H9 (cell line): ENCODE results near the gene COL4A2. TPM values are rescaled to one million over a fixed set of nuclear protein-coding genes. Genes with fewer than 3 reads are reported as not detected.

ENCODE experiments used
- DNase-seq: peaks from one replicate; pipeline ENCODE4 v3.0.0-alpha.2; 2017
- H2AFZ ChIP-seq: one replicate; pipeline ENCODE4 v1.6.1; 2013; ENCODE audit warnings: mild to moderate bottlenecking, low read length, control low read depth, moderate library complexity
- H2AK5ac ChIP-seq: 2 replicates; pipeline ENCODE4 v1.6.1; 2013; ENCODE audit warnings: low read length, control low read depth, mixed read lengths; ENCODE audit not compliant: insufficient read length
- H2BK120ac ChIP-seq: one replicate; pipeline ENCODE4 v1.6.1; 2013; ENCODE audit warnings: low read depth, mild to moderate bottlenecking, low read length, control low read depth, inconsistent platforms; ENCODE audit not compliant: poor library complexity, severe bottlenecking
- H2BK12ac ChIP-seq: 2 replicates; pipeline ENCODE4 v1.6.1; 2013; ENCODE audit warnings: low read length, control low read depth, mixed read lengths, low read depth; ENCODE audit not compliant: insufficient read length
- H2BK15ac ChIP-seq: 2 replicates; pipeline ENCODE4 v1.6.1; 2013; ENCODE audit warnings: low read depth, low read length, control low read depth
- H2BK20ac ChIP-seq: one replicate; pipeline ENCODE4 v1.6.1; 2013; ENCODE audit warnings: low read depth, mild to moderate bottlenecking, low read length, control low read depth, inconsistent platforms; ENCODE audit not compliant: poor library complexity, severe bottlenecking
- H2BK5ac ChIP-seq: 2 replicates; pipeline ENCODE4 v1.6.1; 2013; ENCODE audit warnings: low read length, control low read depth, mixed read lengths; ENCODE audit not compliant: insufficient read length
- H3K14ac ChIP-seq: 2 replicates; pipeline ENCODE4 v1.6.1; 2013; ENCODE audit warnings: low read length, control low read depth; ENCODE audit not compliant: insufficient read depth
- H3K18ac ChIP-seq: 2 replicates; pipeline ENCODE4 v1.6.1; 2013; ENCODE audit warnings: low read depth, mild to moderate bottlenecking, mixed read lengths, low read length, control low read depth; ENCODE audit not compliant: insufficient read length
- H3K23ac ChIP-seq: 2 replicates; pipeline ENCODE4 v1.6.1; 2013; ENCODE audit warnings: low read length, control low read depth, mixed read lengths, low read depth; ENCODE audit not compliant: insufficient read length
- H3K23me2 ChIP-seq: 2 replicates; pipeline ENCODE4 v1.6.1; 2013; ENCODE audit warnings: low read depth, mild to moderate bottlenecking, mixed read lengths, low read length, control low read depth; ENCODE audit not compliant: insufficient read length, poor library complexity, severe bottlenecking
- H3K27ac ChIP-seq: 2 replicates; pipeline ENCODE4 v1.5.1; 2013; ENCODE audit warnings: low read length, control low read depth, mixed read lengths, low read depth; ENCODE audit not compliant: insufficient read length
- H3K27me3 ChIP-seq: 2 replicates; pipeline ENCODE4 v1.6.1; 2013; ENCODE audit warnings: low read length, control low read depth, inconsistent platforms; ENCODE audit not compliant: insufficient read depth
- H3K4ac ChIP-seq: 2 replicates; pipeline ENCODE4 v1.6.1; 2013; ENCODE audit warnings: low read depth, mild to moderate bottlenecking, control low read depth, inconsistent platforms, low read length, moderate library complexity
- H3K4me1 ChIP-seq: 2 replicates; pipeline ENCODE4 v1.6.1; 2013; ENCODE audit warnings: low read length, control low read depth, inconsistent platforms; ENCODE audit not compliant: insufficient read depth
- H3K4me2 ChIP-seq: 2 replicates; pipeline ENCODE4 v1.6.1; 2013; ENCODE audit warnings: low read length, control low read depth, mixed read lengths; ENCODE audit not compliant: insufficient read length, insufficient read depth
- H3K56ac ChIP-seq: 2 replicates; pipeline ENCODE4 v1.6.1; 2013; ENCODE audit warnings: low read depth, mild to moderate bottlenecking, mixed read lengths, low read length, control low read depth; ENCODE audit not compliant: insufficient read length
- H3K79me1 ChIP-seq: 2 replicates; pipeline ENCODE4 v1.6.1; 2013; ENCODE audit warnings: low read depth, mild to moderate bottlenecking, moderate library complexity, low read length, control low read depth, inconsistent platforms; ENCODE audit not compliant: insufficient read depth, poor library complexity, severe bottlenecking
- H3K79me2 ChIP-seq: 2 replicates; pipeline ENCODE4 v1.6.1; 2013; ENCODE audit warnings: low read length, control low read depth, inconsistent platforms; ENCODE audit not compliant: insufficient read depth
- H3K9ac ChIP-seq: 2 replicates; pipeline ENCODE4 v1.6.1; 2013; ENCODE audit warnings: low read length, control low read depth, mixed read lengths; ENCODE audit not compliant: insufficient read length; ENCODE audit errors: extremely low read depth
- H3K9me3 ChIP-seq: one replicate; pipeline ENCODE4 v1.6.1; 2013; ENCODE audit warnings: low read depth, low read length, inconsistent platforms; ENCODE audit not compliant: control insufficient read depth
- H3T11ph ChIP-seq: one replicate; pipeline ENCODE4 v1.6.1; 2013; ENCODE audit warnings: mild to moderate bottlenecking, low read length, control low read depth, inconsistent platforms
- H4K20me1 ChIP-seq: one replicate; pipeline ENCODE4 v1.6.1; 2013; ENCODE audit not compliant: control insufficient read depth, insufficient read length, insufficient read depth
- H4K5ac ChIP-seq: 2 replicates; pipeline ENCODE4 v1.6.1; 2013; ENCODE audit warnings: low read depth, mild to moderate bottlenecking, mixed read lengths, low read length, control low read depth; ENCODE audit not compliant: insufficient read length
- H4K8ac ChIP-seq: replicated peaks from 2 replicates; pipeline ENCODE4 v1.6.1; 2013; ENCODE audit warnings: low read length, control low read depth, mixed read lengths, low read depth; ENCODE audit not compliant: insufficient read length
- H4K91ac ChIP-seq: 2 replicates; pipeline ENCODE4 v1.6.1; 2013; ENCODE audit warnings: low read depth, mild to moderate bottlenecking, moderate library complexity, mixed read lengths, low read length, control low read depth; ENCODE audit not compliant: insufficient read length
- H3K27ac Mint-ChIP-seq, 3 experiments: 2 replicates in 2 of 3; 3 replicates in 1 of 3; pipeline ENCODE4 v1.8.0; 2020 to 2021; ENCODE audit warnings: mixed read lengths in 3 of 3, mild to moderate bottlenecking in 1 of 3, moderate library complexity in 1 of 3
- H3K27me3 Mint-ChIP-seq: 2 replicates; pipeline ENCODE4 v1.8.0; 2021; ENCODE audit warnings: low read depth, mild to moderate bottlenecking, moderate library complexity, mixed read lengths
- H3K36me3 Mint-ChIP-seq, 3 experiments: 2 replicates in 2 of 3; 3 replicates in 1 of 3; pipeline ENCODE4 v1.8.0; 2020 to 2021; ENCODE audit warnings: low read depth in 3 of 3, mixed read lengths in 3 of 3; ENCODE audit not compliant: insufficient read depth in 1 of 3
- H3K4me1 Mint-ChIP-seq, 2 experiments: 2 replicates each; pipeline ENCODE4 v1.8.0; 2020; ENCODE audit warnings: mixed read lengths in 2 of 2
- H3K4me3 Mint-ChIP-seq, 2 experiments: 2 replicates in 1 of 2; 3 replicates in 1 of 2; pipeline ENCODE4 v1.8.0; 2020 to 2021; ENCODE audit warnings: mild to moderate bottlenecking in 2 of 2, mixed read lengths in 2 of 2, moderate library complexity in 1 of 2
- H3K9me3 Mint-ChIP-seq, 2 experiments: 2 replicates in 1 of 2; 3 replicates in 1 of 2; pipeline ENCODE4 v1.8.0; 2020; ENCODE audit warnings: mild to moderate bottlenecking in 2 of 2, mixed read lengths in 2 of 2, moderate library complexity in 1 of 2
- CTCF ChIP-seq: fragments of 200-600 bp; sonication (generic); conservative IDR thresholded peaks from 3 replicates; pipeline ENCODE4 v1.8.0; 2021; ENCODE audit warnings: antibody characterized with exemption, mild to moderate bottlenecking
- WGBS: extraction: QIAGEN DNeasy Blood & Tissue Kit; methylation state at CpG from one replicate; pipeline ENCODE4 v1.1.7; 2013; ENCODE audit warnings: missing lambda C conversion rate, low lambda C conversion rate, mixed read lengths; ENCODE audit not compliant: insufficient read length; ENCODE audit errors: extremely low coverage; 5-methylcytosine and 5-hydroxymethylcytosine counted together
- total RNA-seq: library from RNA; stranded (reverse); gene quantifications from 2 replicates; pipeline ENCODE4 v1.2.1, GENCODE V29; 2021

Gene COL4A2
- total RNA-seq, 1 experiment from 2014 or later: 76.5 TPM

- no peak overlapping the region for H2AK5ac ChIP-seq
- H3K79me1 ChIP-seq: no peaks in the 10 kb centered on the region
- H3K9ac ChIP-seq: no peak overlapping the region
- no peak overlapping the region for H3K14ac ChIP-seq
- H3K27me3 ChIP-seq: no peaks in the 10 kb centered on the region
- no peaks in the 10 kb centered on the region for H3K23me2 ChIP-seq
- no peak overlapping the region for H2AFZ ChIP-seq
- H2BK20ac ChIP-seq: no peak overlapping the region
- no peak for TF ChIP-seq CTCF
- H4K8ac ChIP-seq: no peak overlapping the region
- H3K9me3 ChIP-seq: no peaks in the 10 kb centered on the region
- no peak overlapping the region for H3K4me2 ChIP-seq
- no peak overlapping the region for H3T11ph ChIP-seq
- no peak for DNase-seq
- H3K23ac ChIP-seq: no peak overlapping the region
- H3K4me1 ChIP-seq: peaks cover 4% of the 10 kb centered on the region; the same call in 1 of the 2 replicates
- WGBS: no CpG with 5 or more reads among the region's 1 CpG
- H4K91ac ChIP-seq: no peak overlapping the region
- no peak overlapping the region for H2BK15ac ChIP-seq
- H2BK120ac ChIP-seq: no peak overlapping the region
- no peak overlapping the region for H3K56ac ChIP-seq
- H3K18ac ChIP-seq: no peak overlapping the region
- no peak overlapping the region for H3K27ac ChIP-seq
- H4K5ac ChIP-seq: no peak overlapping the region
- no peaks in the 10 kb centered on the region for H3K9me3 Mint-ChIP-seq
- H4K20me1 ChIP-seq: no peaks in the 10 kb centered on the region
- H2BK12ac ChIP-seq: no peak overlapping the region
- no peaks in the 10 kb centered on the region for H3K27me3 Mint-ChIP-seq
- H3K4ac ChIP-seq: no peak overlapping the region
- H3K36me3 Mint-ChIP-seq: peaks cover 2 to 8% (median 4%) of the 10 kb centered on the region in 3 experiments; a peak in 4 of 7 replicates
- peaks cover 18 to 21% of the 10 kb centered on the region in 2 experiments for H3K4me1 Mint-ChIP-seq
- no peak overlapping the region for H3K27ac Mint-ChIP-seq
- H3K79me2 ChIP-seq: no peaks in the 10 kb centered on the region
- no peak overlapping the region for H2BK5ac ChIP-seq
- H3K4me3 Mint-ChIP-seq: no peak overlapping the region
Observed at GRCh38 chr13:110403315-110403714, 96.2 kb downstream of the COL4A2 start.
